GM12878 (cell line): ENCODE data around the gene MROH2B. TPM values are rescaled to one million over a fixed set of nuclear protein-coding genes. Genes with fewer than 3 reads are reported as not detected.

Experiments used
- ATAC-seq: fragments of 200-7000 bp; cut with Tn5 transposase; 3 replicates; pipeline ENCODE4 v1.9.1; 2020; ENCODE audit warnings: mild to moderate bottlenecking, moderate library complexity
- BruUV-seq: library from RNA; stranded (reverse); fragments of 400-500 nt; replicated peaks from 2 replicates; lab custom pipeline; 2021; lab: Mats Ljungman, UMichigan
- CTCF ChIA-PET: fragments of 300-600 bp; sonication (Branson Sonifier 250); formaldehyde crosslinking; extraction: SDS; loops from one replicate; lab custom pipeline; 2021; ENCODE audit warnings: inconsistent platforms; lab: Yijun Ruan, JAX
- POLR2A ChIA-PET: fragments of 350-600 bp; formaldehyde crosslinking; extraction: SDS; loops from one replicate; lab custom pipeline; 2021; ENCODE audit warnings: inconsistent platforms; lab: Charles Lee
- RAD21 ChIA-PET: fragments of 300-600 bp; sonication (Branson Sonifier 250); formaldehyde crosslinking; loops from one replicate; lab custom pipeline; 2023; ENCODE audit warnings: antibody characterized with exemption; ENCODE audit not compliant: unreplicated experiment; lab: Charles Lee
- SMC1A ChIA-PET: fragments of 300-600 bp; sonication (Branson Sonifier 250); formaldehyde crosslinking; loops from one replicate; lab custom pipeline; 2023; ENCODE audit not compliant: unreplicated experiment, uncharacterized antibody; lab: Charles Lee
- DNase-seq: peaks from one replicate; pipeline ENCODE4 v3.0.0-alpha.2; 2011; ENCODE audit warnings: low read depth, low spot score
- FAIRE-seq: peaks from 3 replicates; lab custom pipeline; 2011; peaks lifted over from hg19 to GRCh38; lab: Jason Lieb, UNC
- H2AFZ ChIP-seq: 2 replicates; pipeline ENCODE4 v1.6.0; 2011; ENCODE audit warnings: low read depth, low read length, control low read depth; ENCODE audit not compliant: control insufficient read depth
- H3K27ac ChIP-seq: 2 replicates; pipeline ENCODE4 v1.5.1; 2011; ENCODE audit warnings: control low read depth; ENCODE audit not compliant: control insufficient read depth, insufficient read depth
- H3K27me3 ChIP-seq, 2 experiments: replicated peaks in 1 of 2; 2 replicates each; pipeline versions ENCODE4 v1.6.0 to v1.6.1; 2011; ENCODE audit warnings: low read length in 1 of 2; ENCODE audit not compliant: control insufficient read depth in 2 of 2, insufficient read depth in 2 of 2
- H3K36me3 ChIP-seq, 2 experiments: 2 replicates each; pipeline ENCODE4 v1.5.1; 2011; ENCODE audit warnings: low read length in 1 of 2; ENCODE audit not compliant: control insufficient read depth in 2 of 2, insufficient read depth in 2 of 2
- H3K4me1 ChIP-seq: 2 replicates; pipeline ENCODE4 v1.6.1; 2011; ENCODE audit warnings: mild to moderate bottlenecking, low read length, moderate library complexity, mixed read lengths; ENCODE audit not compliant: control insufficient read depth, insufficient read depth
- H3K4me2 ChIP-seq: 2 replicates; pipeline ENCODE4 v1.6.0; 2011; ENCODE audit warnings: control low read depth; ENCODE audit not compliant: control insufficient read depth, insufficient read depth
- H3K4me3 ChIP-seq: fragments of 200-600 bp; sonication (generic); 2 replicates; pipeline ENCODE4 v1.5.1; 2016
- H3K79me2 ChIP-seq: 2 replicates; pipeline ENCODE4 v1.6.0; 2011; ENCODE audit warnings: low read length; ENCODE audit not compliant: control insufficient read depth, insufficient read depth
- H3K9ac ChIP-seq: 2 replicates; pipeline ENCODE4 v1.8.0; 2011; ENCODE audit warnings: low read length, control low read depth, mixed read lengths; ENCODE audit not compliant: control insufficient read depth, insufficient read depth
- H3K9me3 ChIP-seq: replicated peaks from 3 replicates; pipeline ENCODE4 v1.5.1; 2011; ENCODE audit warnings: mild to moderate bottlenecking, low read length; ENCODE audit not compliant: control insufficient read depth, insufficient read depth
- H4K20me1 ChIP-seq: 2 replicates; pipeline ENCODE4 v1.6.0; 2011; ENCODE audit not compliant: control insufficient read depth, insufficient read depth
- BACH1 ChIP-seq: fragments of 450-650 bp; IDR thresholded peaks from 2 replicates; pipeline ENCODE4 v1.6.1; 2017; ENCODE audit warnings: mild to moderate bottlenecking, borderline replicate concordance
- CBX3 ChIP-seq: fragments of 200-600 bp; sonication (generic); IDR thresholded peaks from 2 replicates; pipeline ENCODE4 v1.6.1; 2016; ENCODE audit warnings: low read depth, borderline replicate concordance
- FOS ChIP-seq: IDR thresholded peaks from 3 replicates; pipeline ENCODE4 v1.6.1; 2011; ENCODE audit warnings: borderline replicate concordance; ENCODE audit not compliant: insufficient read length; ENCODE audit errors: extremely low read depth
- IRF3 ChIP-seq: fragments of 450-650 bp; IDR thresholded peaks from 2 replicates; pipeline ENCODE4 v1.6.1; 2014; ENCODE audit warnings: mild to moderate bottlenecking
- MAX ChIP-seq: IDR thresholded peaks from 2 replicates; pipeline ENCODE4 v1.6.1; 2012; ENCODE audit warnings: low read depth, low read length, improper control_type of control experiment
- MYC ChIP-seq: IDR thresholded peaks from 2 replicates; pipeline ENCODE4 v1.6.1; 2011; ENCODE audit warnings: mild to moderate bottlenecking, low read length, moderate library complexity, inconsistent platforms; ENCODE audit not compliant: insufficient read depth, insufficient replicate concordance, insufficient read length, severe bottlenecking
- NFIC ChIP-seq: IDR thresholded peaks from 2 replicates; pipeline ENCODE4 v1.6.1; 2012; ENCODE audit warnings: low read depth, mild to moderate bottlenecking, inconsistent platforms, low read length, moderate library complexity
- NR2C1 ChIP-seq: fragments of 450-650 bp; IDR thresholded peaks from 2 replicates; pipeline ENCODE4 v1.6.1; 2017; ENCODE audit warnings: antibody characterized with exemption, mild to moderate bottlenecking, moderate library complexity
- NRF1 ChIP-seq: conservative IDR thresholded peaks from 2 replicates; pipeline ENCODE4 v1.6.1; 2011; ENCODE audit warnings: mild to moderate bottlenecking, low read depth, low read length, improper control_type of control experiment
- POLR2AphosphoS5 ChIP-seq: IDR thresholded peaks from 2 replicates; pipeline ENCODE4 v1.6.1; 2011; ENCODE audit warnings: mild to moderate bottlenecking, low read length, inconsistent platforms
- RAD51 ChIP-seq: fragments of 450-650 bp; IDR thresholded peaks from 2 replicates; pipeline ENCODE4 v1.6.1; 2016; ENCODE audit warnings: moderate library complexity, mild to moderate bottlenecking, inconsistent platforms
- RB1 ChIP-seq: fragments of 450-650 bp; formaldehyde crosslinking; IDR thresholded peaks from 2 replicates; pipeline ENCODE4 v1.6.1; 2017; ENCODE audit warnings: mild to moderate bottlenecking, borderline replicate concordance
- RBBP5 ChIP-seq: fragments of 200-600 bp; sonication (generic); conservative IDR thresholded peaks from 2 replicates; pipeline ENCODE4 v1.6.1; 2016
- REST ChIP-seq: IDR thresholded peaks from 2 replicates; pipeline ENCODE4 v1.6.1; 2012; ENCODE audit warnings: mild to moderate bottlenecking, low read depth, low read length
- SREBF1 ChIP-seq: IDR thresholded peaks from 2 replicates; pipeline ENCODE4 v1.6.1; 2012; ENCODE audit warnings: mild to moderate bottlenecking, low read length
- ZBED1 ChIP-seq: IDR thresholded peaks from 2 replicates; pipeline ENCODE4 v1.6.1; 2016; ENCODE audit warnings: borderline replicate concordance
- ZBTB4 ChIP-seq: fragments of 450-650 bp; formaldehyde crosslinking; IDR thresholded peaks from 2 replicates; pipeline ENCODE4 v1.4.0; 2022; ENCODE audit warnings: mild to moderate bottlenecking, moderate library complexity
- ZNF217 ChIP-seq: fragments of 450-650 bp; IDR thresholded peaks from 2 replicates; pipeline ENCODE4 v1.6.1; 2017; ENCODE audit warnings: antibody characterized with exemption, mild to moderate bottlenecking
- WGBS: methylation state at CpG from one replicate; pipeline ENCODE4 v1.1.6; 2016; ENCODE audit warnings: low lambda C conversion rate; ENCODE audit not compliant: insufficient replicate concordance, insufficient coverage; ENCODE audit errors: missing lambda C conversion rate; 5-methylcytosine and 5-hydroxymethylcytosine counted together
- in situ Hi-C: fragments of 300-500 bp; cut with MboI; formaldehyde crosslinking; loops from 9 replicates; pipeline ENCODE4 v1.14.3; 2018; ENCODE audit warnings: mixed read lengths
- intact Hi-C: fragments of 100-400 bp; cut with micrococcal nuclease; formaldehyde crosslinking; loops from one replicate; pipeline ENCODE4 v1.14.2; 2022; ENCODE audit not compliant: unreplicated experiment
- polyA plus RNA-seq, 11 experiments: library from polyadenylated mRNA; depleted of rRNA in 4 of 11; unstranded in 6 of 11; stranded (reverse) in 5 of 11; fragments of >200 nt; fragmentation: Nextera tagmentation in 4 of 11; fragmentation: Illumina TruSeq in 1 of 11; extraction: Ambion mirVana in 4 of 11; extraction: Trizol in 1 of 11; gene quantifications; 1 replicate in 1 of 11; 2 replicates in 10 of 11; pipeline versions ENCODE4 v1.2.1 to v1.2.3, GENCODE V29; 2011 to 2016; ENCODE audit warnings: inconsistent platforms in 2 of 11, missing spikeins in 2 of 11, low read depth in 1 of 11
- total RNA-seq, 4 experiments: library from RNA; depleted of rRNA in 3 of 4; stranded (reverse); fragments of >200 nt in 3 of 4; fragmentation: Illumina TruSeq in 1 of 4; extraction: Trizol in 1 of 4; gene quantifications; 2 replicates each; pipeline versions ENCODE4 v1.2.1 to v1.2.3, GENCODE V29; 2013 to 2021

MROH2B gene
- total and polyA plus RNA-seq, 10 of the 15 experiments (the other 5 are each of a cell fraction or from before 2014, with no cell fraction given): not detected

- no TSS peak for BruUV-seq
- TF ChIP-seq NFIC (no peak), ZNF217 (no peak), CBX3 (no peak), ZBED1 (no peak), MAX (no peak), RAD51 (no peak), NRF1 (no peak), NR2C1 (no peak), IRF3 (no peak), MYC (no peak), RBBP5 (no peak), REST (no peak), SREBF1 (no peak), ZBTB4 (no peak), FOS (no peak), POLR2AphosphoS5 (no peak), RB1 (no peak), BACH1 (no peak)
- WGBS: 38% methylated on average over 2 of the region's 2 CpGs
- Histone ChIP-seq H3K36me3 (no peaks in the 10 kb centered on the region), H3K27ac (no peak overlapping the region), H4K20me1 (no peaks in the 10 kb centered on the region), H3K27me3 (no peaks in the 10 kb centered on the region), H3K4me3 (no peak overlapping the region), H3K4me2 (no peak overlapping the region), H3K9me3 (no peaks in the 10 kb centered on the region), H2AFZ (no peak overlapping the region), H3K4me1 (no peaks in the 10 kb centered on the region), H3K79me2 (no peaks in the 10 kb centered on the region), H3K9ac (no peak overlapping the region)
- ChIA-PET RAD21 (no interaction called here), SMC1A (no interaction called here), POLR2A (no interaction called here), CTCF (no interaction called here)
- ATAC-seq (no peak), FAIRE-seq (no peak), DNase-seq (no peak)
- intact Hi-C loops (no loop called here), in situ Hi-C loops (no loop called here)
Observed at GRCh38 chr5:41087461-41087860, 16.3 kb upstream of the MROH2B start.
